Hypothalamus (tissue), 51 donors: ENCODE results near the gene SLC6A18.

Experiments
- DNase-seq, 51 donors: peaks; one replicate each; lab custom pipeline; 2025; lab: John Stamatoyannopoulos, UW

Gene SLC6A18

DNA sequence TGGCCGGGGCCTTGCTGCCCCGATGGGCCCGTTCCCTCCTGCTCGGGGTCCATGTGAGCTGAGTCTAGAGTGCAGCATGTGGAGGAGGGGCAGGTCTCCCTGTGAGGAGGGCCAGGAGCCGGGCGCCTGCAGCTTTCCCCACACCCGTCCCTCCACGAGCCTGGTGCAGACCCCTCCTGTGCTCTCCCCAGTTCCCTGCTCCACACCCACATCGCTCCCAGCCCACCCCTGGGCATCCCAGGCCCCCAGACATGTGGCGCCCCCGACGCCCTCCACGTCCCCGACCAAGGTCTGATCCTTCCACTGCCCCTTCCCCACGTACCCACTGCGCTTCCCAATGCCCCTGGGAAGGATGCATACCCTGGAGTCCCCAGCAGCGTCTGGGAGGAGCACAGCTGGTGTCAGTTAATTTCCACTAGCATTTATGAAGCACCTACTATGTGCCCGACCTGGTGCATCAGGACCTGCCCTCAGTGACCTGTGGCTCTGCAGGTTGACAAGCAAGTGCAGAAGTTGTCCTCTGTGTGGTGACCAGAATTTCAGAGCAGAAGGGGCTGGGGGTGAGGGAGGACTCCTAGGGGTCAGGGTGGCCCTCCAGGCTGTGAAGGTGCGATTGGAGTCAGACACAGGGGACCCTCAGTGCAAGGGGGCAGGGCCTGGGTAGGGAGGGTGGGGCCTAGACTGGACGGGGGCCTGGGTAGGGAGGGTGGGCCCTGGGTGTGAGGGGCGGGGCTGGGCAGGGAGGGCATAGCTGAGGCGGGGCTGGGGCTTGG lies 10.8 kb upstream of the SLC6A18 start:
- DNase-seq = no peak

- DNase-seq = no peak
These were observed 10.3 kb upstream of the SLC6A18 start for GRCh38 chr5:1214936-1215220.

DNA sequence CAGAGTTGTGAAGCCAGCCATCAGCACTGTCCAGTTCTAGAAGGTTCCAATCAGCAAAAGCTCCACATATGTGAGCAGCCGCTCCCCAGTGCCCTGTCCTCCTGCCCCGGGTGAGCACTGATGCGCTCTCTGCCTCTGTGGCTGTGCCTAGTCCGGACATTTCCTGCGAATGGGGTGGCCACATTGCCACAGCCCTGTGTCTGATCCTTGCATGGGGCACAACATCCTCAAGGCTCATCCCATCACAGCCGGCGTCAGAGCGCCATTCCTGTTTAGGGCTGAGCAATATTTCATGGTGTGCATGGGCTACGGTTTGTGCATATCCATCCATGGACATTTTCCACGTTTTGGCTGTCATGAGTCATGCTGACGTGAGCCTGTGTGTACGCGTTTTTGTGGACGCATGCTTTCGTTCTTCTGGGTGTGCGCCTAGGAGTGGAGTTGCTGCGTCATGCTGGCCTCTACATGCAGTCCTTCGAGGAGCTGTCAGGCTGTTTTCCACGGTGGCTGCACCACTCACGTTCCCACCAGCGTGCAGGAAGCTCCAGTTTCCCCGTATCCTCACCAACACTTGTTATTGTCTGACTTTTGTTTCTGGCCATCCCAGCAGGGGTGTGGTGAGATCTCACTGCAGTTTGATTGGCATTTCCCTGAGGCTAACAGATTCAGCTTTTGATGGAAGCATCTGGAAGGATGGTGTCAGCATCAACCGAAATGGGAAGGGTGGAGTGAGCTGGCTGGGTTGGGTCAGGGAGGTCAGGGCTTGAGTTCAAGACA lies 9.7 kb upstream of the SLC6A18 start:
- DNase-seq = no peak

DNA sequence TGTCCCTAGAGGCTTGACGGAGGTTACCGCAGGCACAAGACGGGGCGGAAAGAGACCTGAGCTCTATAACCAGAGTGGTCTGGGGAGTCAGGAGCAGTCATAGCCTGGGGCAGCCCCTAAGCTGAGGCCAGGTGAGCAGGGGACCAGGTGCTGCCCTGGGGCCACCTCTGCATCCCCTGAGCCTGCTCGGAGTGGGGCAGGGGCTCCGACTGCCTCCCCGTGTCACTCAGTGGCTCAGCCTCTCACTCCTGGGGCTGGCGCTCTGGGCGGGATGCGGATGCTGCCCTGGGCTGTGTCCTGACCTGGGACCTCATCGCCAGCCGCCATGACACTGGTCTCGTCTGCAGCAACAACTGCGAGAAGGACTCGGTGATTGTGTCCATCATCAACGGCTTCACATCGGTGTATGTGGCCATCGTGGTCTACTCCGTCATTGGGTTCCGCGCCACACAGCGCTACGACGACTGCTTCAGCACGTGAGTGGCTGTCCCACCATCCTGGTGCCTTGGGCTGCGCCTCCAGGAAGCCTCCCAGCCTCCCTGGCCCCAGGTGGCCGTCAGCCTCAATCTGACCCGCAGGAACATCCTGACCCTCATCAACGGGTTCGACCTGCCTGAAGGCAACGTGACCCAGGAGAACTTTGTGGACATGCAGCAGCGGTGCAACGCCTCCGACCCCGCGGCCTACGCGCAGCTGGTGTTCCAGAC lies 8.8 kb upstream of the SLC6A18 start:
- DNase-seq = no peak

GRCh38 chr5:1216918-1217295 lies 8.3 kb upstream of the SLC6A18 start:
- no peak for DNase-seq

DNA sequence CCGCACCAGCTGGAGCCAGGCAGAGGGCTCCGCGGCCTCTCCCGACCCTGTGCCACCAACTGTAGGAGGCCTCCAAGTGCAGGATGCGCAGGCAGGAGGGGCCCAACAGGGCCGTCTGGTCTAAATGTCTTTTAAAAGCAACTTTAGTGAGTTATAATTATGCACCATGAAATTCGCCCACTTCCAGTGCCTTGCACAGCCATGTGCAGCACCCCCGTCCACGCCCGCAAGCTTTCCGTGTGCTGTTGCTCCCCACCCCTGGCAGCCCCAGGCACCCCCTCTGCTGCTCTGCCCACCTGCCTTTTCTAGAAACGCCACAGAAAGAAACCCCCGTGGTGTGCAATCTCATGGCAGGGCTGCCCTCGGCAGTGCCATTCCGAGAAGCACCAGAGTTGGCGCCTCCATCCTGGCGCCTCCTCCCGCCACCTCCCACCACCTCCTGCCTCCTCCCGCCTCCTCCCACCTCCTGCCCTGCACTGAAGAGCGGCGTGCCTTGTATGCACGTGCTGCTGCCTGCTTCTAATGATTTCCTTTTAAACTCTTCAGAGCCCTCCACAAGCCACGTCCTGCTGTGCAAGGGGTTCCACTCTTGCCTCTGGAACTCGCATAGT lies 7.5 kb upstream of the SLC6A18 start:
- DNase-seq = no peak

DNA sequence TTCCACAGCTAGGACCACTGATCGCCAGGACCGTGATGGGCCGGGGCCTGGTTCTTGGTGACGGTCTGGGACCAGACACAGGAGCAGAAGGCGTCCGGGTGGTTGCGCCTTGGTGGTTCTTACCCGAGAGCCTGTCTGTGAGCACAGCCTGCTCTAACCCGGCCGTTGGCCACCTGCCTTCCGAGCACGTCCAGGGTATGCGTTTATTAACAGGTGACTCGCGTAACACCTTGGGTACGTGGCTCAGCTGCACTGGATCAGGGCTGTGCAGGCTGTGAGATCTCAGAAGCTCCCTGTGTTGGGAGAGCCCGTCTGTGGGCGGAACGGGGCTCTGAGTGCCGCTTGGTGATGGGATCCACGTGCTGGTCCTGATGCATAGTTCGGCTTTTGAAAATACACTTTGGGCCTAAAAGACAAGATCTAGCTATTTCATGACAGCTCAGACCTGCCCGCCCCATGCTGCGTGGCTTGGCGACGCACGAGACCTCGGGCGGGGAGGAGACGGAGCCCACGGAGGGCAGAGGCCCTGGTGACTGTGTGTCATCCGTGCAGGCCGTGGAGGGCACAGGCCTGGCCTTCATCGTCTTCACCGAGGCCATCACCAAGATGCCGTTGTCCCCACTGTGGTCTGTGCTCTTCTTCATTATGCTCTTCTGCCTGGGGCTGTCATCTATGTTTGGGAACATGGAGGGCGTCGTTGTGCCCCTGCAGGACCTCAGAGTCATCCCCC lies 6.7 kb upstream of the SLC6A18 start:
- DNase-seq = no peak

DNA sequence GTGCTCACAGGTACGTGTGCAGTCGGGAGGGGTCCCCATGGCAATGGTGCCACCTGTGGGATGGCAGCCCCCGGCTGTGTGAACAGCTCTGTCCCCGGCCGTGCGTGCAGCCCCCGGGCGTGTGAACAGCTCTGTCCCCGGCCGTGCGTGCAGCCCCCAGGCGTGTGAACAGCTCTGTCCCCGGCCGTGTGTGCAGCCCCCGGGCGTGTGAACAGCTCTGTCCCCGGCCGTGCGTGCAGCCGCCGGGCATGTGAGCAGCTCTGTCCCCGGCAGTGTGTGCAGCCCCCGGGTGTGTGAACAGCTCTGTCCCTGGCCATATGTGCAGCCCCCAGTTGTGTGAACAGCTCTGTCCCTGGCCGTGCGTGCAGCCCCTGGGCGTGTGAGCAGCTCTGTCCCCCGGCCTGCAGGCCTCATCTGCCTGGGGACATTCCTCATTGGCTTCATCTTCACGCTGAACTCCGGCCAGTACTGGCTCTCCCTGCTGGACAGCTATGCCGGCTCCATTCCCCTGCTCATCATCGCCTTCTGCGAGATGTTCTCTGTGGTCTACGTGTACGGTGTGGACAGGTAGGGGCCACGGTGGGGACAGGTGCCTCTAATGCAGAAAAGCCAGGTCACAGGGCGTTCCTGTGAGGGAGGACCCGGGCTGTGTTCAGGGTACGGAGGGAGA lies 5.9 kb upstream of the SLC6A18 start:
- DNase-seq = no peak

- no peak for DNase-seq
These were observed 5.4 kb upstream of the SLC6A18 start for GRCh38 chr5:1219768-1220100.

GRCh38 chr5:1220351-1220750 lies 4.8 kb upstream of the SLC6A18 start:
- DNase-seq = no peak

DNA sequence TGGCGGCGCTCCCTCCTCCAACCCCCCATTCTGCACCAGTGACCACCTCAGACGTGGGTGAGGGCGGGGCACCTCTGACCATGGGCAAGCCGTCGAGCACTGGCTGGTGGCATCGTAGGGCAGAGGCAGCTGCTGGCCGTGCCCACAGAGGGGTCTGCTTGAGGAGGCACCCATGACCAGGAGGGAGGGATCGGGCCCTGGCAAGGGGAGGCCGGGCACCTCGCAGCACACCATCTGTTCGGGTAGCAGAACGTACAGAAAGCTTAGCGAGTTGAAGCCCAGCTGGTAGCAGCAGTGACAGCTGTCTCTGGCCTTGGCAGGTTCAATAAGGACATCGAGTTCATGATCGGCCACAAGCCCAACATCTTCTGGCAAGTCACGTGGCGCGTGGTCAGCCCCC lies 4.3 kb upstream of the SLC6A18 start:
- no peak for DNase-seq

DNA sequence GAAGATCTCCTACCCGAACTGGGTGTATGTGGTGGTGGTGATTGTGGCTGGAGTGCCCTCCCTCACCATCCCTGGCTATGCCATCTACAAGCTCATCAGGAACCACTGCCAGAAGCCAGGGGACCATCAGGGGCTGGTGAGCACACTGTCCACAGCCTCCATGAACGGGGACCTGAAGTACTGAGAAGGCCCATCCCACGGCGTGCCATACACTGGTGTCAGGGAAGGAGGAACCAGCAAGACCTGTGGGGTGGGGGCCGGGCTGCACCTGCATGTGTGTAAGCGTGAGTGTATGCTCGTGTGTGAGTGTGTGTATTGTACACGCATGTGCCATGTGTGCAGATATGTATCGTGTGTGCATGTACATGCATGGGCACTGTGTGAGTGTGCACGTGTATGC lies 3.5 kb upstream of the SLC6A18 start:
- no peak for DNase-seq

DNA sequence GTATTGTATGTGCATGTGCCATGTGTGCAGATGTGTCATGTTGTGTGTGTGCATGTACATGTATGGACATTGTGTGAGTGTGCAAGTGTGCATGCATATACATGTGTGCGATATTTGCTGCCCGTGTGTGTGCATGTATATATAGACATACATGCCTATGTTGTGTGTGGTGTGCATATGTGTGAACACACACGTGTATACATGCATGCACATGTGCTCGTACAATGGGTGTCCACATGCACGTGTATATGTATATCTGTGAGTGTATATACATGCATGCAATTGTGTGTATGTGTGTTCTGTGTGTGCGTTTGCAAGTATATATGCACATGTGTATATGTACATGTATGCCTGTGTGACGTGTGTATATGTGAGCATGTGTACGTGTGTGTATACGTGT lies 3.0 kb upstream of the SLC6A18 start:
- no peak for DNase-seq

GRCh38 chr5:1222621-1223277 lies 2.4 kb upstream of the SLC6A18 start:
- no peak for DNase-seq

DNA sequence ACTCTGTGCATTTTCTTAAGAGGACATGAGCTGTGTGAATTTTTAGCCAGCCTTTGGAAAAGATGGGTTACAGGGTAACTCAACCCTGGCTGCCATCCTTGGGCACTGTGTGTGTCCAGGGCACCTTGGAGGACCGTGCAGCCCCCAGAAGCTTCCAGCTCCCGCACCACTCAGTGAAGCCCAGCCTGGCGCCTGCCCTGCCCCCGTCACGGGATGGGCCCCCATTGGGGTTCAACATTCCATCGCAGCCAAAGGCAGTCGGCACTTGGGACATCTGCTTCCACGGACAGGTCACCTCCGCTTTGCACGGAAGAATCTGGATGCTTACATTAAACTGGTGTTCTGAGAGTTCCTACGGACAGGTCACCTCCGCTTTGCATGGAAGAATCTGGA lies 1.9 kb upstream of the SLC6A18 start:
- DNase-seq = no peak

DNA sequence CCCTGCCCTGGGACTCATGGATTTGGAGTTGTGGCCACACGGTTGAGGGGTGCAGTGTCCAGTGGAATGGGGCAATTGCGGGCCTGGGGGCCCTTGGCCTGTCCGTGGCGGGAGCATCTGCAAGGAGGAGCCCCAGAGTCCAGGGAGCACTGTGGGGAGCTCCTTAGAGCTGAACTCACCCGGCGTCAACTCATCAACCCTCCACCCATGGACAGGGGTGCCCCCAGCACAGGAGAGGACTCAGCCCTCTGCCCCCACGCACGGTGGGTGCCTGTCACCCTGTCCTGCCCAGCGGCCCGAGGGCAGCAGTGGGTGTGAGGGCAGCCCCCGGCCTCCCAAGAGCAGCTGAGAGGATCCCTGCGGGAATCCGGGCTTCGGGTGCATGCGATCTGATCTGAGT lies 550 bp upstream of the SLC6A18 start:
- no peak for DNase-seq

DNA sequence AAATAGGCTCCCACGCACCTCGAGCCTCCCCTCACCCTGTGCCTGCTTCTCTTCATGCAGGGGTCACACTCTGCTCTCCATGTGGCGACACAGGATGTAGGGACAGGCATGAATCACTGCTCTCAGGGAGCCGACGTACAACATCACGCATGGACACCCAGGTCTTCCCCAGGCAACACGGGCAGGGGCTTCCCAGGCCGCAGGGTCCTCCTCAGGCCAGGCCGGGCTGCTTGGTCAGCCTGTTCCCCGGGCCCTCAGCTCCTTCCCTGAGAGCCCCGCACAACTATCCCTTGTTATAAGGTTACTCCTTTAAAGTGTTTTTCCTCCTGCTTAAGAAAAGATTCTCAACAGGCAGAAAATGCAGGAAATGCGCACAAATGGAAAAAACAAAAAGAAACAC lies 1.1 kb downstream of the SLC6A18 start:
- no peak for DNase-seq

- DNase-seq = no peak
These were observed 1.8 kb downstream of the SLC6A18 start for GRCh38 chr5:1226839-1227581.

DNA sequence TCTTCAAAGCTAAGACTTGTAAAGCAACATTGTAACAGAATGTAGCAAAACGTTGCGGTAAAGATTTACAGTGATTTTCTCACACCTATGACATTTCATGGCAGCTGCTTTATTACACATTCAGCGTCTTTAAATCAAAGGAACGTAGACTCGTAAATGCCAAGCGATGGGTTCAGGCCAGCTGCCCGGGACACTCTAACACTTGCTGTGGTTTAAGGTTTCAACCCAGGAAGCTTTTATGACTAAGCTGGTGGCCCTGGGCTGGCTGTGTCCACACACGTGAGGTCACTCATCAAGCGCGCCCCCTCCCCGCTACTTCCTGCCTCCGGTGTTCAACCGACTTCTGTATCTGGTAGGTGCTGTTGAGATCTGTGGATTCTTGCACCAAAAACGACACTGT lies 2.5 kb downstream of the SLC6A18 start:
- DNase-seq = no peak
